Measurements from ENCODE around the gene LYRM9. TPM values are rescaled to one million over a fixed set of nuclear protein-coding genes. Genes with fewer than 3 reads are reported as not detected.

The LYRM9 gene
- total and polyA plus RNA-seq, 9 of the 15 experiments (the other 6 are each of a cell fraction or from before 2014, with no cell fraction given), result 0.98 to 4.7 (median 1.8) TPM

GRCh38 chr17:27938864-27939263 lies 45.7 kb upstream of the LYRM9 start (continued):
- TF ChIP-seq PRDM10 (IDR thresholded peaks at IDR 0.05; ENCODE audit: partially characterized antibody), result no peak
- TF ChIP-seq ZFP36 (IDR thresholded peaks at IDR 0.05; ENCODE audit: low read depth, low read length, partially characterized antibody), result peak; percentile 68
- no peak for TF ChIP-seq TEAD4 (IDR thresholded peaks at IDR 0.05; ENCODE audit: low read length)
- no peak for TF ChIP-seq TEAD4 (CRISPR knock-in tag; IDR thresholded peaks at IDR 0.05; ENCODE audit: borderline replicate concordance)
- TF ChIP-seq HDAC6 (IDR thresholded peaks at IDR 0.05; ENCODE audit: low read depth, low read length), result no peak
- no peak for TF ChIP-seq LEF1 (IDR thresholded peaks at IDR 0.05)
- TF ChIP-seq STAT5B (CRISPR knock-in tag; IDR thresholded peaks at IDR 0.05), result no peak
- no peak for TF ChIP-seq TCF7 (IDR thresholded peaks at IDR 0.05; ENCODE audit: borderline replicate concordance)
- no peak for TF ChIP-seq KLF6 (CRISPR knock-in tag; IDR thresholded peaks at IDR 0.05; ENCODE audit: borderline replicate concordance)
- TF ChIP-seq, protein P1, sequence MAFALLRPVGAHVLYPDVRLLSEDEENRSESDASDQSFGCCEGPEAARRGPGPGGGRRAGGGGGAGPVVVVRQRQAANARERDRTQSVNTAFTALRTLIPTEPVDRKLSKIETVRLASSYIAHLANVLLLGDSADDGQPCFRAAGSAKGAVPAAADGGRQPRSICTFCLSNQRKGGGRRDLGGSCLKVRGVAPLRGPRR (CRISPR knock-in tag; IDR thresholded peaks at IDR 0.05), result no peak
- TF ChIP-seq, protein P2, sequence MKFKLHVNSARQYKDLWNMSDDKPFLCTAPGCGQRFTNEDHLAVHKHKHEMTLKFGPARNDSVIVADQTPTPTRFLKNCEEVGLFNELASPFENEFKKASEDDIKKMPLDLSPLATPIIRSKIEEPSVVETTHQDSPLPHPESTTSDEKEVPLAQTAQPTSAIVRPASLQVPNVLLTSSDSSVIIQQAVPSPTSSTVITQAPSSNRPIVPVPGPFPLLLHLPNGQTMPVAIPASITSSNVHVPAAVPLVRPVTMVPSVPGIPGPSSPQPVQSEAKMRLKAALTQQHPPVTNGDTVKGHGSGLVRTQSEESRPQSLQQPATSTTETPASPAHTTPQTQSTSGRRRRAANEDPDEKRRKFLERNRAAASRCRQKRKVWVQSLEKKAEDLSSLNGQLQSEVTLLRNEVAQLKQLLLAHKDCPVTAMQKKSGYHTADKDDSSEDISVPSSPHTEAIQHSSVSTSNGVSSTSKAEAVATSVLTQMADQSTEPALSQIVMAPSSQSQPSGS (CRISPR knock-in tag; IDR thresholded peaks at IDR 0.05), result no peak
- no peak for TF ChIP-seq ZNF121 (CRISPR knock-in tag; conservative IDR thresholded peaks at IDR 0.05)
- TF ChIP-seq ZFP1 (CRISPR knock-in tag; IDR thresholded peaks at IDR 0.05), result no peak
- TF ChIP-seq, protein P3, sequence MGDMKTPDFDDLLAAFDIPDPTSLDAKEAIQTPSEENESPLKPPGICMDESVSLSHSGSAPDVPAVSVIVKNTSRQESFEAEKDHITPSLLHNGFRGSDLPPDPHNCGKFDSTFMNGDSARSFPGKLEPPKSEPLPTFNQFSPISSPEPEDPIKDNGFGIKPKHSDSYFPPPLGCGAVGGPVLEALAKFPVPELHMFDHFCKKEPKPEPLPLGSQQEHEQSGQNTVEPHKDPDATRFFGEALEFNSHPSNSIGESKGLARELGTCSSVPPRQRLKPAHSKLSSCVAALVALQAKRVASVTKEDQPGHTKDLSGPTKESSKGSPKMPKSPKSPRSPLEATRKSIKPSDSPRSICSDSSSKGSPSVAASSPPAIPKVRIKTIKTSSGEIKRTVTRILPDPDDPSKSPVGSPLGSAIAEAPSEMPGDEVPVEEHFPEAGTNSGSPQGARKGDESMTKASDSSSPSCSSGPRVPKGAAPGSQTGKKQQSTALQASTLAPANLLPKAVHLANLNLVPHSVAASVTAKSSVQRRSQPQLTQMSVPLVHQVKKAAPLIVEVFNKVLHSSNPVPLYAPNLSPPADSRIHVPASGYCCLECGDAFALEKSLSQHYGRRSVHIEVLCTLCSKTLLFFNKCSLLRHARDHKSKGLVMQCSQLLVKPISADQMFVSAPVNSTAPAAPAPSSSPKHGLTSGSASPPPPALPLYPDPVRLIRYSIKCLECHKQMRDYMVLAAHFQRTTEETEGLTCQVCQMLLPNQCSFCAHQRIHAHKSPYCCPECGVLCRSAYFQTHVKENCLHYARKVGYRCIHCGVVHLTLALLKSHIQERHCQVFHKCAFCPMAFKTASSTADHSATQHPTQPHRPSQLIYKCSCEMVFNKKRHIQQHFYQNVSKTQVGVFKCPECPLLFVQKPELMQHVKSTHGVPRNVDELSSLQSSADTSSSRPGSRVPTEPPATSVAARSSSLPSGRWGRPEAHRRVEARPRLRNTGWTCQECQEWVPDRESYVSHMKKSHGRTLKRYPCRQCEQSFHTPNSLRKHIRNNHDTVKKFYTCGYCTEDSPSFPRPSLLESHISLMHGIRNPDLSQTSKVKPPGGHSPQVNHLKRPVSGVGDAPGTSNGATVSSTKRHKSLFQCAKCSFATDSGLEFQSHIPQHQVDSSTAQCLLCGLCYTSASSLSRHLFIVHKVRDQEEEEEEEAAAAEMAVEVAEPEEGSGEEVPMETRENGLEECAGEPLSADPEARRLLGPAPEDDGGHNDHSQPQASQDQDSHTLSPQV (IDR thresholded peaks at IDR 0.05), result no peak
- TF ChIP-seq NR3C1 (CRISPR knock-in tag; IDR thresholded peaks at IDR 0.05), result no peak
- no peak for TF ChIP-seq BRCA1 (IDR thresholded peaks at IDR 0.05)
- no peak for TF ChIP-seq BRCA1 (CRISPR knock-in tag; IDR thresholded peaks at IDR 0.05)

Data from K562 (cell line).